Measurements from ENCODE around the gene SELPLG. TPM values are rescaled to one million over a fixed set of nuclear protein-coding genes. Genes with fewer than 3 reads are reported as not detected.
"Not testable (repeated sequence)": the region's sequence is repeated elsewhere in the genome, so short reads cannot be mapped to it uniquely, and the experiment has no call there.

The SELPLG gene
- total and polyA plus RNA-seq, 3 experiments from 2014 or later: 37.0 to 760 (median 37.7) TPM

GRCh38 chr12:108635201-108635996, 1.7 kb upstream of the SELPLG start:
- H3K9me3 ChIP-seq (ENCODE audit: low read length): no peaks in the 10 kb centered on the region
- CTCF ChIA-PET: interaction anchor here (0.5 to 16.8 kb wide), 14 partner anchors 10 to 467 kb away, joined by 3 to 330 read pairs (median 4); partner anchors contain the start of gene ISCU
- peak overlapping the region; percentile 91 to 100 (median 98) for H3K4me3 Mint-ChIP-seq
- H3K36me3 Mint-ChIP-seq: peaks cover 6 to 24% (median 8%) of the 10 kb centered on the region in 3 donors
- POLR2A ChIA-PET: interaction anchor here (0.5 to 9.8 kb wide), 6 partner anchors 9 to 73 kb away, joined by 3 to 79 read pairs (median 6); partner anchors contain the start of genes ISCU and SART3
- H3K27ac ChIP-seq (ENCODE audit: low read depth, low read length): peak overlapping the region; percentile 58
- H3K4me1 ChIP-seq (ENCODE audit: insufficient read depth, low read length): peaks cover 50% of the 10 kb centered on the region
- no peaks in the 10 kb centered on the region for H3K36me3 ChIP-seq (ENCODE audit: insufficient read depth, low read length)
- H3K4me1 Mint-ChIP-seq: peaks cover 43 to 58% (median 57%) of the 10 kb centered on the region in 3 donors
- peak overlapping the region; percentile 92 to 100 (median 99) for H3K27ac Mint-ChIP-seq
- no peaks in the 10 kb centered on the region for H3K9me3 Mint-ChIP-seq
- H3K27me3 ChIP-seq (ENCODE audit: insufficient read depth, low read length, poor library complexity, severe bottlenecking): no peaks in the 10 kb centered on the region
- H3K4me3 ChIP-seq (ENCODE audit: low read length): peak overlapping the region; percentile 87
- H3K27me3 Mint-ChIP-seq: peaks cover 0 to 4% of the 10 kb centered on the region in 2 donors
- DNase-seq: peak; percentile 42 to 81 (median 72)

GRCh38 chr12:108634341-108634751, 652 bp upstream of the SELPLG start:
- Mint-ChIP-seq H3K4me3 (peak overlapping the region; percentile 91 to 100 (median 98)), H3K27ac (peak overlapping the region; percentile 92 to 100 (median 99)), H3K27me3 (peaks cover 0 to 4% of the 10 kb centered on the region in 2 donors), H3K9me3 (no peaks in the 10 kb centered on the region), H3K4me1 (peaks cover 53 to 68% (median 66%) of the 10 kb centered on the region in 3 donors), H3K36me3 (peaks cover 9 to 32% (median 9%) of the 10 kb centered on the region in 3 donors)
- Histone ChIP-seq H3K9me3 (ENCODE audit: low read length) (no peaks in the 10 kb centered on the region), H3K27me3 (ENCODE audit: insufficient read depth, low read length, poor library complexity, severe bottlenecking) (no peaks in the 10 kb centered on the region), H3K4me1 (ENCODE audit: insufficient read depth, low read length) (peaks cover 59% of the 10 kb centered on the region), H3K27ac (ENCODE audit: low read depth, low read length) (peak overlapping the region; percentile 92), H3K4me3 (ENCODE audit: low read length) (peak overlapping the region; percentile 87), H3K36me3 (ENCODE audit: insufficient read depth, low read length) (no peaks in the 10 kb centered on the region)
- ChIA-PET CTCF (interaction anchor here (0.8 to 16.8 kb wide), 8 partner anchors 12 to 169 kb away, joined by 3 to 330 read pairs (median 9); partner anchors contain the start of gene ISCU), POLR2A (interaction anchor here (0.6 to 9.8 kb wide), 5 partner anchors 12 to 77 kb away, joined by 4 to 79 read pairs (median 6); partner anchors contain the start of genes ISCU and SART3)
- peak in 3 of 5 donors; percentile 46 to 69 (median 50) for DNase-seq

- H3K27me3 Mint-ChIP-seq: peaks cover 0 to 4% of the 10 kb centered on the region in 2 donors
- peaks cover 72% of the 10 kb centered on the region for H3K4me1 ChIP-seq (ENCODE audit: insufficient read depth, low read length)
- no peak for DNase-seq
Measured at GRCh38 chr12:108633081-108633533, 587 bp downstream of the SELPLG start.

GRCh38 chr12:108631261-108631660, 2.4 kb downstream of the SELPLG start:
- not testable (repeated sequence) for H3K9me3 Mint-ChIP-seq
- H3K4me3 ChIP-seq (ENCODE audit: low read length): peak overlapping the region; percentile 87
- CTCF ChIA-PET: interaction anchor here (1.0 to 16.8 kb wide), 5 partner anchors 10 to 172 kb away, joined by 3 to 330 read pairs (median 7); partner anchors contain the start of gene ISCU

More at GRCh38 chr12:108633081-108633533, 587 bp downstream of the SELPLG start:
- peaks cover 9 to 41% (median 12%) of the 10 kb centered on the region in 3 donors for H3K36me3 Mint-ChIP-seq
- peak overlapping the region; percentile 92 to 100 (median 99) for H3K27ac Mint-ChIP-seq
- H3K9me3 ChIP-seq (ENCODE audit: low read length): no peaks in the 10 kb centered on the region
- ChIA-PET POLR2A (interaction anchor here (0.6 to 9.8 kb wide), 8 partner anchors 11 to 420 kb away, joined by 3 to 79 read pairs (median 4); partner anchors contain the start of genes ISCU and SART3), CTCF (interaction anchor here (1.1 to 16.8 kb wide), 10 partner anchors 13 to 175 kb away, joined by 3 to 330 read pairs (median 9); partner anchors contain the start of gene ISCU)
- peak overlapping the region; percentile 92 for H3K27ac ChIP-seq (ENCODE audit: low read depth, low read length)
- H3K27me3 ChIP-seq (ENCODE audit: insufficient read depth, low read length, poor library complexity, severe bottlenecking): no peaks in the 10 kb centered on the region
- H3K36me3 ChIP-seq (ENCODE audit: insufficient read depth, low read length): no peaks in the 10 kb centered on the region
- H3K9me3 Mint-ChIP-seq: no peaks in the 10 kb centered on the region
- peak overlapping the region; percentile 91 to 100 (median 98) for H3K4me3 Mint-ChIP-seq
- H3K4me3 ChIP-seq (ENCODE audit: low read length): peak overlapping the region; percentile 87
- peaks cover 62 to 81% (median 75%) of the 10 kb centered on the region in 3 donors for H3K4me1 Mint-ChIP-seq

GRCh38 chr12:108630481-108631207, 3.0 kb downstream of the SELPLG start:
- H3K36me3 Mint-ChIP-seq: peaks cover 13 to 56% (median 17%) of the 10 kb centered on the region in 3 donors
- peaks cover 65 to 84% (median 78%) of the 10 kb centered on the region in 3 donors for H3K4me1 Mint-ChIP-seq

More at GRCh38 chr12:108631261-108631660, 2.4 kb downstream of the SELPLG start:
- Mint-ChIP-seq H3K4me1 (peaks cover 67 to 86% (median 80%) of the 10 kb centered on the region in 3 donors), H3K36me3 (peaks cover 13 to 52% (median 14%) of the 10 kb centered on the region in 3 donors), H3K4me3 (peak overlapping the region; percentile 91 to 100 (median 98)), H3K27ac (peak overlapping the region; percentile 92 to 100 (median 99))
- not testable (repeated sequence) for H3K27me3 ChIP-seq (ENCODE audit: insufficient read depth, low read length, poor library complexity, severe bottlenecking); DNase-seq; H3K9me3 ChIP-seq (ENCODE audit: low read length); H3K27me3 Mint-ChIP-seq; H3K36me3 ChIP-seq (ENCODE audit: insufficient read depth, low read length)
- Histone ChIP-seq H3K4me1 (ENCODE audit: insufficient read depth, low read length) (peaks cover 81% of the 10 kb centered on the region), H3K27ac (ENCODE audit: low read depth, low read length) (peak overlapping the region; percentile 92)
- POLR2A ChIA-PET: interaction anchor here (0.5 to 9.8 kb wide), 4 partner anchors 9 to 69 kb away, joined by 3 to 79 read pairs (median 35); partner anchors contain the start of genes ISCU and SART3

GRCh38 chr12:108629824-108630476, 3.7 kb downstream of the SELPLG start:
- CTCF ChIA-PET: interaction anchor here (0.7 to 16.8 kb wide), 3 partner anchors 12 to 66 kb away, joined by 3 to 330 read pairs (median 7); no protein-coding TSS in a partner anchor
- H3K27ac Mint-ChIP-seq: peak overlapping the region; percentile 88 to 100 (median 99)
- Histone ChIP-seq H3K4me3 (ENCODE audit: low read length) (peak overlapping the region; percentile 87), H3K27ac (ENCODE audit: low read depth, low read length) (peak overlapping the region; percentile 92), H3K36me3 (ENCODE audit: insufficient read depth, low read length) (peaks cover 15% of the 10 kb centered on the region), H3K27me3 (ENCODE audit: insufficient read depth, low read length, poor library complexity, severe bottlenecking) (no peaks in the 10 kb centered on the region), H3K9me3 (ENCODE audit: low read length) (no peaks in the 10 kb centered on the region), H3K4me1 (ENCODE audit: insufficient read depth, low read length) (peaks cover 80% of the 10 kb centered on the region)
- POLR2A ChIA-PET: interaction anchor here (0.5 to 9.8 kb wide), 2 partner anchors 12 to 1085 kb away, joined by 5 to 79 read pairs; no protein-coding TSS in a partner anchor
- no peaks in the 10 kb centered on the region for H3K9me3 Mint-ChIP-seq
- peaks cover 65 to 84% (median 78%) of the 10 kb centered on the region in 3 donors for H3K4me1 Mint-ChIP-seq
- H3K36me3 Mint-ChIP-seq: peaks cover 17 to 63% (median 18%) of the 10 kb centered on the region in 3 donors
- DNase-seq: peak; percentile 59 to 80 (median 63)
- peak overlapping the region; percentile 91 to 100 (median 98) for H3K4me3 Mint-ChIP-seq
- H3K27me3 Mint-ChIP-seq: peaks cover 0 to 4% of the 10 kb centered on the region in 2 donors

More at GRCh38 chr12:108630481-108631207, 3.0 kb downstream of the SELPLG start:
- peaks cover 0 to 4% of the 10 kb centered on the region in 2 donors for H3K27me3 Mint-ChIP-seq
- Histone ChIP-seq H3K9me3 (ENCODE audit: low read length) (no peaks in the 10 kb centered on the region), H3K36me3 (ENCODE audit: insufficient read depth, low read length) (peaks cover 9% of the 10 kb centered on the region), H3K4me1 (ENCODE audit: insufficient read depth, low read length) (peaks cover 80% of the 10 kb centered on the region), H3K4me3 (ENCODE audit: low read length) (peak overlapping the region; percentile 87), H3K27ac (ENCODE audit: low read depth, low read length) (peak overlapping the region; percentile 92), H3K27me3 (ENCODE audit: insufficient read depth, low read length, poor library complexity, severe bottlenecking) (no peaks in the 10 kb centered on the region)
- H3K4me3 Mint-ChIP-seq: peak overlapping the region; percentile 91 to 100 (median 98)
- no peaks in the 10 kb centered on the region for H3K9me3 Mint-ChIP-seq
- ChIA-PET CTCF (interaction anchor here (0.7 to 16.8 kb wide), 6 partner anchors 10 to 173 kb away, joined by 3 to 330 read pairs (median 6); partner anchors contain the start of gene ISCU), POLR2A (interaction anchor here (0.5 to 9.8 kb wide), 3 partner anchors 13 to 1084 kb away, joined by 5 to 79 read pairs (median 67); partner anchors contain the start of genes ISCU and SART3)
- DNase-seq: peak in 3 of 5 donors; percentile 32 to 66 (median 42)
- H3K27ac Mint-ChIP-seq: peak overlapping the region; percentile 88 to 100 (median 99)

Data from CD8-positive, alpha-beta memory T cell (primary cell).